Measurements from ENCODE around the gene DNMBP.

DNMBP gene

GRCh38 chr10:99834410-99834809, 175.3 kb downstream of the DNMBP start:
- no peak for TF ChIP-seq CTCF (conservative IDR thresholded peaks at IDR 0.05)
- H3K27ac ChIP-seq = no peak overlapping the region

- no peak overlapping the region for H3K27ac ChIP-seq
- TF ChIP-seq CTCF (conservative IDR thresholded peaks at IDR 0.05) = no peak
These were observed 177.3 kb downstream of the DNMBP start for GRCh38 chr10:99832439-99832838.

GRCh38 chr10:99828464-99828863, 181.3 kb downstream of the DNMBP start:
- no peak overlapping the region for H3K27ac ChIP-seq
- TF ChIP-seq CTCF (conservative IDR thresholded peaks at IDR 0.05) = no peak

GRCh38 chr10:99827936-99828335, 181.8 kb downstream of the DNMBP start:
- no peak for TF ChIP-seq CTCF (conservative IDR thresholded peaks at IDR 0.05)
- no peak overlapping the region for H3K27ac ChIP-seq
